HepG2 (cell line): ENCODE results near the gene OGFOD3. TPM values are rescaled to one million over a fixed set of nuclear protein-coding genes. Genes with fewer than 3 reads are reported as not detected.

Experiments
- ARID3A ChIP-seq: IDR thresholded peaks from 2 replicates; pipeline ENCODE4 v1.6.1; 2012; ENCODE audit warnings: low read depth, low read length, improper control_type of control experiment
- ATM ChIP-seq: fragments of 450-650 bp; IDR thresholded peaks from 2 replicates; pipeline ENCODE4 v1.7.1; 2017; ENCODE audit warnings: mild to moderate bottlenecking, borderline replicate concordance
- CBX2 ChIP-seq, 2 experiments: fragments of 200-600 bp in 1 of 2; sonication (generic); formaldehyde crosslinking in 1 of 2; IDR thresholded peaks; 2 replicates each; pipeline versions ENCODE4 v1.7.0 to v1.8.1; 2018 to 2022; ENCODE audit warnings: low read depth in 2 of 2, low read length in 1 of 2, mild to moderate bottlenecking in 1 of 2, missing genetic modification reagents in 1 of 2
- CREM ChIP-seq, 2 experiments: sonication (generic) in 1 of 2; formaldehyde crosslinking in 1 of 2; IDR thresholded peaks; 2 replicates each; pipeline versions ENCODE4 v1.4.0 to v1.6.1; 2016 to 2020; ENCODE audit warnings: antibody characterized with exemption in 1 of 2, mild to moderate bottlenecking in 1 of 2, missing genetic modification reagents in 1 of 2
- DRAP1 ChIP-seq: IDR thresholded peaks from 2 replicates; pipeline ENCODE4 v1.6.1; 2016; ENCODE audit warnings: missing genetic modification reagents, missing compliant biosample characterization
- FLYWCH1 ChIP-seq: sonication (generic); formaldehyde crosslinking; IDR thresholded peaks from 2 replicates; pipeline ENCODE4 v1.8.1; 2023; ENCODE audit warnings: mild to moderate bottlenecking, missing genetic modification reagents
- GMEB2 ChIP-seq: IDR thresholded peaks from 2 replicates; pipeline ENCODE4 v1.6.1; 2016; ENCODE audit warnings: missing biosample characterization, missing genetic modification reagents, low read depth
- KLF9 ChIP-seq: IDR thresholded peaks from 2 replicates; pipeline ENCODE4 v1.6.1; 2016; ENCODE audit warnings: low read depth
- KMT2A ChIP-seq: sonication (generic); formaldehyde crosslinking; IDR thresholded peaks from 2 replicates; pipeline ENCODE4 v1.4.0; 2020; ENCODE audit warnings: missing genetic modification reagents
- NR2F6 ChIP-seq, 2 experiments: IDR thresholded peaks; 2 replicates each; pipeline ENCODE4 v1.6.1; 2016; ENCODE audit warnings: antibody characterized with exemption in 1 of 2, mild to moderate bottlenecking in 1 of 2
- ONECUT2 ChIP-seq: sonication (generic); formaldehyde crosslinking; IDR thresholded peaks from 2 replicates; pipeline ENCODE4 v1.4.0; 2020; ENCODE audit warnings: missing genetic modification reagents
- SMAD3 ChIP-seq: sonication (generic); formaldehyde crosslinking; IDR thresholded peaks from 2 replicates; pipeline ENCODE4 v1.4.0; 2020; ENCODE audit warnings: missing genetic modification reagents
- THAP8 ChIP-seq: sonication (generic); formaldehyde crosslinking; IDR thresholded peaks from 2 replicates; pipeline ENCODE4 v1.5.1; 2020; ENCODE audit warnings: missing genetic modification reagents, mild to moderate bottlenecking, borderline replicate concordance
- THYN1 ChIP-seq: sonication (generic); formaldehyde crosslinking; IDR thresholded peaks from 2 replicates; pipeline ENCODE4 v1.8.1; 2023; ENCODE audit warnings: low read depth, mild to moderate bottlenecking, moderate library complexity, missing genetic modification reagents, borderline replicate concordance
- ZFP91 ChIP-seq: sonication (generic); formaldehyde crosslinking; IDR thresholded peaks from 2 replicates; pipeline ENCODE4 v1.9.0; 2022; ENCODE audit warnings: missing genetic modification reagents, mild to moderate bottlenecking, borderline replicate concordance
- ZNF180 ChIP-seq: sonication (generic); formaldehyde crosslinking; IDR thresholded peaks from 2 replicates; pipeline ENCODE4 v1.4.0; 2020; ENCODE audit warnings: low read depth, missing genetic modification reagents, borderline replicate concordance
- ZNF230 ChIP-seq: sonication (generic); formaldehyde crosslinking; IDR thresholded peaks from 2 replicates; pipeline ENCODE4 v1.4.0; 2020; ENCODE audit warnings: mild to moderate bottlenecking, missing genetic modification reagents
- ZNF7 ChIP-seq: IDR thresholded peaks from 2 replicates; pipeline ENCODE4 v1.6.1; 2016; ENCODE audit warnings: missing biosample characterization, missing genetic modification reagents
- ZNF770 ChIP-seq: sonication (generic); formaldehyde crosslinking; IDR thresholded peaks from 2 replicates; pipeline ENCODE4 v1.5.0; 2020; ENCODE audit warnings: mild to moderate bottlenecking, missing genetic modification reagents
- ZSCAN31 ChIP-seq: sonication (generic); formaldehyde crosslinking; IDR thresholded peaks from 2 replicates; pipeline ENCODE4 v1.5.0; 2020; ENCODE audit warnings: low read depth, mild to moderate bottlenecking, missing genetic modification reagents
- polyA plus RNA-seq, 8 experiments: library from polyadenylated mRNA; depleted of rRNA in 3 of 8; stranded (reverse) in 7 of 8; unstranded in 1 of 8; fragments of >200 nt; fragmentation: Illumina TruSeq in 4 of 8; extraction: Trizol in 4 of 8; gene quantifications; 2 replicates each; pipeline versions ENCODE4 v1.2.1 to v1.2.3, GENCODE V29; 2011 to 2016; ENCODE audit warnings: low read depth in 4 of 8, missing spikeins in 1 of 8, mixed read lengths in 1 of 8; ENCODE audit not compliant: insufficient read depth in 1 of 8
- total RNA-seq, 5 experiments: library from RNA; depleted of rRNA; stranded (reverse); fragments of >200 nt; fragmentation: Illumina TruSeq; extraction: Trizol; gene quantifications; 2 replicates each; pipeline ENCODE4 v1.2.3, GENCODE V29; 2016; ENCODE audit warnings: low read depth in 1 of 5

OGFOD3 gene
- total and polyA plus RNA-seq, 2 of the 13 experiments (the other 11 are each of a cell fraction or from before 2014, with no cell fraction given) = 40.0 to 42.1 TPM

GRCh38 chr17:82414548-82415281, 3.7 kb downstream of the OGFOD3 start (continued):
- no peak for TF ChIP-seq ZNF770
- no peak for TF ChIP-seq CREM (IDR thresholded peaks at IDR 0.05)
- TF ChIP-seq CREM (CRISPR knock-in tag; IDR thresholded peaks at IDR 0.05) = peak; percentile 47; the same call in 1 of the 2 replicates
- 0 out of 2 replicates have a peak, but pooled peaks have one; percentile 53 for TF ChIP-seq KLF9 (CRISPR knock-in tag)
- TF ChIP-seq FLYWCH1 (CRISPR knock-in tag) = peak; percentile 97
- peak; percentile 75 for TF ChIP-seq ZFP91 (CRISPR knock-in tag)
- TF ChIP-seq KMT2A (CRISPR knock-in tag) = peak; percentile 74
- TF ChIP-seq THAP8 (CRISPR knock-in tag) = no peak
- TF ChIP-seq ARID3A = no peak
- peak; percentile 85 for TF ChIP-seq ZSCAN31 (CRISPR knock-in tag)
- peak; percentile 59; the same call in 1 of the 2 replicates for TF ChIP-seq DRAP1 (CRISPR knock-in tag)
- TF ChIP-seq CBX2 (IDR thresholded peaks at IDR 0.05; ENCODE audit: low read depth, low read length) = no peak
- no peak for TF ChIP-seq CBX2 (CRISPR knock-in tag; IDR thresholded peaks at IDR 0.05; ENCODE audit: low read depth)
- no peak for TF ChIP-seq ATM
- no peak for TF ChIP-seq THYN1 (CRISPR knock-in tag)
- peak; percentile 85; the same call in 1 of the 2 replicates for TF ChIP-seq ZNF230 (CRISPR knock-in tag)
- TF ChIP-seq GMEB2 (CRISPR knock-in tag) = no peak
- TF ChIP-seq ONECUT2 (CRISPR knock-in tag) = peak; percentile 77
- peak; percentile 91; the same call in 1 of the 2 replicates for TF ChIP-seq SMAD3 (CRISPR knock-in tag)
- TF ChIP-seq ZNF7 (CRISPR knock-in tag) = peak; percentile 51; the same call in 1 of the 2 replicates
- no peak for TF ChIP-seq ZNF180
- TF ChIP-seq NR2F6 (IDR thresholded peaks at IDR 0.05) = no peak
- TF ChIP-seq NR2F6 (CRISPR knock-in tag; IDR thresholded peaks at IDR 0.05) = peak; percentile 56; the same call in 1 of the 2 replicates
